Measurements from ENCODE around the gene CDKN3. TPM values are rescaled to one million over a fixed set of nuclear protein-coding genes. Genes with fewer than 3 reads are reported as not detected.
"Not testable (repeated sequence)": the region's sequence is repeated elsewhere in the genome, so short reads cannot be mapped to it uniquely, and the experiment has no call there.

The CDKN3 gene
- total RNA-seq, 1 experiment from 2014 or later, result 296 TPM

DNA sequence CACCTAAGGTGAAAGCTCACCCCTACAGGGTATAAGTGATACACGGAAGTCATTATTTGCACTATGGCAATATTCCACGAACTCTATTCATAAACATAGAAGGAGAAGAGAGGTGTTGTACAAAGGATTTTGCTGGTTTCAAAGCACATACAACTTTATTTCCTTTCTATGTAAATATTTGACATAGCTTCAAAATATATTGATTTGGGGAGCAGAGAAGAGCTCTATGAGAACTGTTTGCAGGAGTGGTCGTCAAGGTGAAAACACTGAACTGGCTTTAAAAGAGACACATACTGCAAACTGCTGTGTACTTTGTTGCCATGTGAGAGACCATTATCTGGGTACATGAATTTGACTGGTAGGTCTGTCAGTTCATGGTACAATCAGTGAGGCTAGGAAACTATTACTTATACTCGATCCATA is 27.7 kb downstream of the CDKN3 start:
- DNase-seq (ENCODE audit: low read depth), result no peak

DNA sequence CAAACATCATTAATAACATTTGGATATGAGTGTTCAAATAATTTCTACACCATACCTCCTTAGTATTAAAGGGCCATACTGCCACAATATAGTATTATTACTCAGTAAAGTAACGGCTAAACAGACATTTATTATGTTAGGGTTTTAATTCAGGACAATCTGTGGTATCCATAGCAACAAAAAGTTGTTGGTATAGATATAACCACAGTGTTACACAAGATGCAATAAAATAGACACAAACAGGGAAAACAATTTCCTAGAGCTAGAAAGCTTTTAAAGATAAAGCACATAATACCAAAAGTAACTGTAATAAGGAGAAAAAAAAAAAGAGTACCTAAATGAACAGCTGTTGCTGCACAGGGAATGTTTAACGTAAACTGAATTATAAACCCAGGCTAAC is 28.3 kb downstream of the CDKN3 start:
- DNase-seq (ENCODE audit: low read depth), result no peak

DNA sequence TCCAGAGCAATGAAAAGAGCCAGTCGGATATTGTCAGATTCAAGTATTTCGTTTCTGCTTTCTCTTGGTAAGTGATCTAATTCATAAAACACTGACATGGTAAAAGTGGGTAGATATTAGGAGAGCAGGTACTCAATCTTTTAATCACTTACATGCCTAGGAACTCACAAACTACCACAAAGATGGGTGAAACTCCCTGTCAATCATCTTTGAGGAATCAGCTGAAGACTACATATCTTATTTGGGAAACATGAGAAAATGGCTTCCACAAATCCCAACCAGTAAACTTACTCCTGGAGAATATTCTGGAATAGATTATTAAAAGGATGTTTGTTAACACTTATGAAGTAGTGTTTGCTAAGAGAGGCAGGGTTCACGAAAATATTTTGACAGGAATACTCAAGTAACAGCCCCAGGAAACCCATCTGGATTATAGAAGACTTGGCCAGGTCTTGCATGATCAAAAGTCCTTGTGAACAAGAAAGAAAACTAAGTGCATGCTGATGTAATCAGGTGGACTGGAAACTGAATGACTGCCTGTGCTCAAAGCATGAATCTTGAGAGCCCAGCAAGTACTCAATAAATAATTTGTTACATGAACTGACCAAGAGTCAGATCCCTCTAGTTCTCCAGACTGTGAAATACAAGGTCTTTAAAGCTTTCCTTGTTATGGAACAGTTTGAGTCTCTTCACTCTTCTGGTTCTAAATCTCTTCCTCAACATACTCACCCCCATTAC is 28.9 kb downstream of the CDKN3 start:
- no peak for DNase-seq (ENCODE audit: low read depth)

DNA sequence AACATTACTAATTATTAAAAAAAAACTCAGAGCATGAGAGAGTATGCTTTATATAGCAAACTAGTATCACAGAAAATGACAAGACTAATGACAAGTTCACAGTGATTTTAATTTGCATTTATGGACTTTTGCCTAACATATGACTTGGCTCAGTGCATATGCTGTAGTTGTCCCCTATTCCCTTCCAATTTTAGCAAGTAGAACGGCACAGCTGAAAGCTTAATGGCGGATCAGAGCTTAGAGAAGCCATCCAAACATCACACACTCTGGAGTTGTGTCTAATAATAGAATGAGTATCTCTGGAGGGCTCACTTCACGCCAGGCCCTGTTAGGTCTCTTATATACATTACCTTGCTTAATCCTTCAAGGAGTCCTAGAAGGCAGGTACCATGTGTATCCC is 31.1 kb downstream of the CDKN3 start:
- DNase-seq (ENCODE audit: low read depth), result no peak

DNA sequence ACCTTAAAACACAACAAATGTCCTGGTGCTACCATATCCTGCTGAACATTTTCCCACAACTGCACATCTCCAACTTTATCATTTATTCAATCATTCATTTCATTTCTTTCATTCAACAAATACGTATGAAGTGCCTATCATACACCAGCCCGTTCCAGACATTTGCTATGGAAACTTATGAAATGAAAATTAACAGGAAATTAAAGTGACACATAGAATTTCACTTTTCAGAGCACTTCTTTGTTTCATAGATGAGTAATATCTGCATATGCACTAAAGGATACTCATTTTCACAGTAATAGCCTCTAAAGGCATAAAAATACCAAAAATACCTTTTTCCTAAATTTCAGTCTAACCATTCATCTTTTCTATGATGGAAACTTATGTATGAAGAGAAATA is 31.7 kb downstream of the CDKN3 start:
- no peak for DNase-seq (ENCODE audit: low read depth)

DNA sequence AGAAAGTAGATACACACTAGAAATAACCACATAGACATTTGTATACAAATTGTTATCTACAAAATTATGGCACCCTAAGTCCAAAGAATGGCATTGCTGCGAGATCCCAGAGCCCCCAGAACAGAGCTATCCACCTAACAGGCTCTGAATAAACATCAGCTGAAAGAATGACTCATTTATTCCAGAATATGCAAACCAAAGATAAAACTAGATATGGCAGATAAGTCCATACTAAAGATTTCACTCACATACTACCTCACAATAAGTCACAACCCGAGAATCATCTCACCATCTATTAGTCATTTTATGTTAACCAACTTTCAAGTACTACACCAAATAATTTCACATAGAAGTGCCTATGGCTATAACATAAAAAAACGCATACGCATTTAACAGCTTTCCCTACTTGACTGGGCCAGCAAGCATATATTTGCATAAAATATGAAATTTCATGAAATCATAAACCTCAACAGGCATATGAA is 38.7 kb downstream of the CDKN3 start:
- DNase-seq (ENCODE audit: low read depth), result peak; percentile 65

DNA sequence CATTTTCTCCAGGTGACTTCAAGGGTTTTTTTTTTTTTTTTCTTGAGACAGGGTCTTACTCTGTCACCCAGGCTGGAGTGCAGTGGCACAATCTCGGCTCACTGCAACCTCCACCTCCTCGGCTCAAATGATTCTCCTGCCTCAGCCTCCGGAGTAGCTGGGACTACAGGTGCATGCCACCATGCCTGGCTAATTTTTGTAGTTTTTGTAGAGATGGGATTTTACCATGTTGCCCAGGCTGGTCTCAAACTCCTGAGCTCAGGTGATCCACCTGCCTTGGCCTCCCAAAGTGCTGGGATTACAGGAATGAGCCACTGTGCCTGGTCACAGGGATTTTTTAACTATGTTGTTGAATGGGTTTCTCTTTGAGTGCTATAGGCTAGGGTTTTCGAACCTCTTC is 41.1 kb downstream of the CDKN3 start:
- not testable (repeated sequence) for DNase-seq (ENCODE audit: low read depth)

DNA sequence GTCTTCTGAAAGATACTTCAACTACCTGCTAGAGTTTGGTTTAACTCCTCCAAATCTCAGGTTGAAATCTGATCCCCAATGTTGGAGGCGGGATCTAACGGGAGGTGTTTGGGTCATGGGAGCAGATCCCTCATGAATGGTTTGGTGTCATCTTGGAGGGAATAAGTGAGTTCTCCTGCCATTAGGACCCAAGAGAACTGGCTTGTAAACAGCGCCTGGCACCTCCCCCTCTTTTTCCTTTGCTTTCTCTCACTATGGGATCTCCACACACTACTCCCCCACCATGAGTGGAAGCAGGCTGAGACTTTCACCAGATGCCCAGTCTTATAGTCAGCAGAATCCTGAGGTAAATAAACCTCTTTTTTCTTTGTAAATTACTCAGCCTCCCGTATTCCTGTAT is 41.9 kb downstream of the CDKN3 start:
- no peak for DNase-seq (ENCODE audit: low read depth)

DNA sequence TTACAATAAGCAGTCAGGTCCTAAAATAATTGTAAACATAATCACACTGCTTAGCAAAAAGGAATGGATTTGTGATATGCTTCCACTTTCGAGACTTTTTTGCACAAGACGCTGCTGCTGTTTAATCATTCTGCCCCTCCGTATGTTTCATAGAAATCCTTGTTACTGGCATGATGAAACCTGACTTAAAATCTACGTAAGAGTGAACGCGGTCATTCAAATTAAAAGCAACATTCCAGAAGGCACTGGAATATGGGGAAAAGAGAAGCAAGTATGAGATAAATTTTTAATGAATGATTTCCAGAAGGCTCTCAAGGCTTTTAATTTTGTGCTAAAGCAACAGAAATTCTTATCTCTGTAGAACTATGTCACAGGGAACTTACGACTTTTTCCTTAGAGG is 43.2 kb downstream of the CDKN3 start:
- DNase-seq (ENCODE audit: low read depth), result no peak

DNA sequence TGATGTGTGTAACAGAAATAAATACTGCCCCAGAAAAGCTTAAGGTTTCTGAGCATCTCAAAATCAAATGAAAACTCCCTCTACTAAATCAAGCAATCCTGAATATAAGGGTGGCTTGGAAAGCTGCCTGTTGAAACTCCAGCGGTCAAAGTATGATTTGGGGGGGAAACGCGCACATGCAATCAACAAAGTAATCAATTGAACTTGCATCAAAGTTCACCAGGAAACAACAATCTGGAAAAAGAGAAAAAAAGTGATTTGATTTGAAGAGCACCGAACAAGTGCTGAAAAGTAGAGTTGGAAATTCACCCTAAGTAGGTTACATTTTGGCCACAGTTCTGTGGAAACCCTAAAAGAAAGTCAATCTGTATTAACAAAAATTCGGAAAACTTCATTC is 43.7 kb downstream of the CDKN3 start:
- DNase-seq (ENCODE audit: low read depth), result no peak

DNA sequence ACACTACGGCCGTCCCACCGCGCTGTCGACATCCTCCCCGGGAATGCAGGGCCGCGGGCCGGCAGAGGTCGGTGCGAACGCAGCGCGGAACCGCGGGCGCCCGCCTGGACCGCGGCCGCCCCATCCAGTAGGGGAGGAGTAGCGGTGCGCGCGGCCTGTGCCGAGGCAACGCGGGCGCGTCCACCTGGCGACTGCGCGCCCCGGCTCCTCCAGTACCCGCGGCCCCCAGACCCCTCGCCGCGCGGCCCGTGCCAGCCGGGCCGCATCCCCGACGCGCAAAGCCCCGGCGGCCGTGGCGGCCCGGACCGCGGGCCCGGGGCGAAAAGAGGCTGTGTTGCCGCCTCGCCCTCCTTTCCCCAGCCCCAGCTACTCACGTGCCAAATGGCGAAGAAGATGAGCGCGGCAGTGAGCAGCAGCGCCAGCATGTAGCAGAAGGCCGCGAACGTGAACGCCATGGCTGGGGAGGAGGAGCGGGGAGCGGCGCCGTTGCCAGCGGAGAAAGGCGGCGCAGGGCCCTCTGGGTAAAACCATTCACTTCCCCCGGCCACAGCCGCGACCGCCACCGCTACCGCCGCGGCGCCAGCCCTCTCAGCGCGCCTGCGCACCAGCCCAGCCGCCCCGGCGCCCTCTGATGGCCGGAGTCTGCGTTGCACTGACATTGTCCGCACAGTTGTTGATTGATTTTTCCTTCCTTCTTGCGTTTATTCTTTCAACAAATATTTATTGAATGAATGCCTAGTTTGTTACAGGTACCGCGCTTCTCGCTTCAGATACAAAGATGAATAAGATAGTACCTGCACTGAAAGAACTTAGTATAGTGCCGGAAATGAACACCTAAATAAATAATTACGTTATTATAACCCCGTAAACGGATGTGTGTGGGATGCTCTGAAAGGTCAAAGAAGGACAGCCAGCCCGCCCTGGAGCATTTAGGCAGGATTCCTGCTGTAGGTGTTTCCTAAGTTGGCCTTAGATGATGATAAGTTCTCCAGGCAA is 44.4 kb downstream of the CDKN3 start, which contains the start of gene CNIH1:
Gene CNIH1 (minus strand): TSS at position 502 of the 996 bp plus-strand sequence. CDS start 47 bp downstream, at position 455.
- peak; percentile 88 for DNase-seq (ENCODE audit: low read depth)

DNA sequence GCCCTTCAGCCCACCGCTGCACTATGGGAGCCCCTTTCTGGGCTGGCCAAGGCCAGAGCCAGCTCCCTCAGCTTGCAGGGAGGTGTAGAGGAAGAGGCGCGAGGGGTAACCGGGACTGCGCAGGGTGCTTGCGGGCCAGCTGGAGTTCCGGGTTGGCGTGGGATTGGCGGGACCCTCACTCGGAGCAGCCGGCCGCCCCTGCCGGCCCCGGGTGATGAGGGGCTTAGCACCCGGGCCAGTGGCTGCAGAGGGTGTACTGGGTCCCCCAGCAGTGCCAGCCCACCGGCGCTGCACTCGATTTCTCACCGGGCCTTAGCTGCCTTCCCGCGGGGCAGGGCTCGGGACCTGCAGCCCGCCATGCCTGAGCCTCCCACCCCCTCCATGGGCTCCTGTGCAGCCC is 46.2 kb downstream of the CDKN3 start:
- not testable (repeated sequence) for DNase-seq (ENCODE audit: low read depth)

DNA sequence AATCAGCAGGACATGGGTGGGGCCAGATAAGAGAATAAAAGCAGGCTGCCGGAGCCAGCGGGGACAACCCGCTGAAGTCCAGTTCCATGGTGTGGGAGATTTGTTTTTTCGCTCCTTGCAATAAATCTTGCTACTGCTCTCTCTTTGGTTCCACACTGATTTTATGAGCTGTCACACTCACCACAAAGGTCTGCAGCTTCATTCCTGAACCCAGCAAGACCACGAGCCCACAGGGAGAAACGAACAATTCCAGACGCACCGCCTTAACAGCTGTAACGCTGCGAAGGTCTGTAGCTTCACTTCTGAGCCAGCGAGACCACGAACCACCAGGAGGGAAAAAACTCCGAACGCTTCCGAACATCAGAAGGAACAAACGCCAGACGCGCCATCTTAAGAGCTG is 47.2 kb downstream of the CDKN3 start:
- DNase-seq (ENCODE audit: low read depth), result no peak

DNA sequence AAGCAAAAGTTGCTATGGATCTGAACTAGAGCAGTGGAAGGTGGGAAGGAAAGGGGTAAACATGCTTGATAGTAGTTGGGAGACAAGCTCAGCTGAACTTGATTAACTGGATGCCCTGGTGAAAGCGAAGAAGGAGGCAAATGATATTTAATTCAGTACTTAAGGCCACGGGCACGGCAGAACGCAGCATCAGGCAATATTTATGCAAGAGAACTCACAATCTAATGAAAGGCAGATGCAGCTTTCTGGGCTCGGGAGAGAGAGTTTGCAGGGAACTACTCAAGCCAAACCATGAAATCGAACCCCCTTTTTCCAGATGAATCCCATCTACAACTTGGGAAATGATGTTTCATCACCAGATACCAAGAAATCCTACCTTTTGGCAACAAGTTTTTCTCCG is 47.9 kb downstream of the CDKN3 start:
- no peak for DNase-seq (ENCODE audit: low read depth)

DNA sequence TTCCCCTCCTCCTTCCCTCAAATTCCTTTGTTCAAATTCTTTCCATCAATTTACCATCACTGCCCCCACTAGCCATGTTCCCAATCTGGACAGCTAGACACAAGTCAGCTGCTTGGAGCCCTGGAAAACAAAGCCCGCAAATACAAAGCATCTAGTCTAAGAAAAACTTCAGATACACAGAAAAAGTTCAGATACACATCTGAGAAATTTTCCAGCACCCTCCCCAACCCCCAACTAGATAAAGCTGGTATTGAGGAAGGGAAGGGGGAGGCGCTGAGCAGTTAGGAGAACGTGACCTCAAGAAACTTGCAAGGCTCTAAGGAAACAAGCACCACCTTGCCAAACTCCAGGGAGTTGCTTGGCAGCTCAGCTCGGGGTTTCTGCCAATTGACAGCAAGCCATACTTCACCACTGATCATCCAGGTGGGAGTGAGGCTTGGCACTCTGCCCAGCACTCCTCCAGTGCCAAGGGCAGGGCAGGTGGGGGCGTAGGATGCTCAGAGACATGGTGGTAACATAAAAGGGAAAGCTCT is 49.4 kb downstream of the CDKN3 start:
- no peak for DNase-seq (ENCODE audit: low read depth)

DNA sequence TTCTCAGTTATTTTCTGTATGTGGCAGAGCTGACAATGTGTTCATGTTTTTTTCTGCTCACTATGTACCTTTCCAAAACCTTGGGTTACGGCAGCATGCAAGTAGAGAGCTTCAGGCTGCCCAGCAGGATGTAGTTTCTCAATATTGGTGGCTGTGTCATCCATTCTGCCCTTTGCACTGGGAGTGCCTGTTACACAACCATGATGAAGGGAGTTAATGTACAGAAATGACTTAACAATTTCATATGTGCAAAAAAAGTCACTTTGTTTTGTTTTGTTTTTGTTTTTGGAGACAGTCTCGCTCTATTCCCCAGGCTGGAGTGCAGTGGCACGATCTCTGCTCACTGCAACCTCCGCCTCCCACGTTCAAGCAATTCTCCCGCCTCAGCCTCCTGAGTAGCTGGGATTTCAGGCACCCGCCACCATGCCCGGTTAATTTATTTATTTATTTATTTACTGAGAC is 50.5 kb downstream of the CDKN3 start:
- no peak for DNase-seq (ENCODE audit: low read depth)

DNA sequence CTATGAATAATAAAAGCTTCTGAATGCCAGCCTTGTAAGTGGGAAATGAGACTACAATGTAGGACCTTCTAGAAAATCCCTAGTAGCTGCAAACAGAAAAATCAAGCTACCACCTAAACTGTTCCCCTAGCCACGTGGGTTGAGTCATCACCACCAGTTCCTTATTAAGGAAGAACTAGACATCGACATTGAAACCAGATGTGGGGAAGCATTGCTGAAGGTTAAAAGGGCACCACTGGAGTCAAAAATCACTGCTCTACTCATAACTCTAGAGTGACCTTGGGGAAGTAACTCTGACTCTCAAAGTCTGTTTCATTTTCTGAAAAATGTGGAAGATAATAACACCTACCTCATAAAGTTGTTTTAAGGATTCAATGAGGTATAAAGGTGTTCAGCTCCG is 53.7 kb downstream of the CDKN3 start:
- DNase-seq (ENCODE audit: low read depth), result peak; percentile 81

DNA sequence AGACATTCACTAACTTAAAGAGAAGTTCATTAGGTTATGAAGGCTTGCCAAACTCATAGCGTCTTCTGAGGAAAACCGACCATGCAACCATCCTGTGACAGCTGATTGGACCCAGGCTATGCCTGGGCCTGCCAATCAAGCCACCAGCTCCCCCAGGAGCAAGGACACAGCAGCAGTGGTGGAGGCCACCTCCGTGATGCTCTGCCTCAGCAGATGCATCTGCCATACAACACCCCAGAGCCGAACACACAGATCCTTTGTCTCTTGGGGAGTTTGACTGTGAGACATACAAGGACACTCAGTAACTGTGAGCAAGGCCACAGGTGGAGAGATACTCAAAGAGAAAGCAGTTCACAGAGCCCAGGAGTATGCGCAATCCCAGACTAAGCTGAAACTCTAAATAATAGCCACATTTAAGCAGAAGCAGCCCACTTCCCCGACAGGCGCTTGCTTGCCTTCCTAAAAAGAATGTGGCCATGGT is 54.4 kb downstream of the CDKN3 start:
- DNase-seq (ENCODE audit: low read depth), result no peak

DNA sequence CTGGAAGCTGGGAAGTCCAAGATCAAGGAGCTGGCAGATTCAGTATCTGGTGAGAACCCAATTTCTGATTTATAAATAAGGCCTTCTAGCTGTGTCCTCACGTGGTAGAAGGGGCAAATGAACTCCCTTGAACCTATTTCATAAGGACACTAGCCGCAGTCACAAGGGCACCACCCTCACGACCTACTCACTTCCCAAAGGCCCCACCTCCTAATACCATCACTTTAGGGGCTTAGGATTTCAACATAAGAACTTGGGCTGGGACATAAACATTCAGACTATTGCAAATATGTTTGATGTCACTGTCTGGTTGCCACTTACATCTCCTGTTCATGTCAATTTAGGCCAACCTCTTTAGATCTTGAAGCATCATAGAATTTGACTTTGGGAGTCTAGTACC is 55.2 kb downstream of the CDKN3 start:
- no peak for DNase-seq (ENCODE audit: low read depth)

DNA sequence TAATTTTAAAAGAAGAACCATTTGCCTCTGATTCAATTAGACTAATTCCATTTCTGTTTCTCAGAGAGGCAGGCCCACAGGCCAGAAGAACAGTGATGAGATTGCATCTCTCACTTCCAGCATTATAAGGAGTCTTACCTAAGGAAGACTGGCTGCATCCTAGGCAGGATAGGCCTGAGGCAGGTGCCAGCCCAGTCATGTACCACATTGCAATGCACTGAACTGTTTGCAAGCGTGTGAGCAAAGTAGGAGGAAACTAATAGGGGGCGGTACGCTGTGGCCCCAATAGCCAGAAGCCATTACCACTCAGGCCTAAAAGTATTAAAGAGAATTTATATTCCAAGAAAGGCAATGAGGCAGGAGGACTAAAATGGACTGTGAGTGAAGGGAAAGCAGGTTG is 56.4 kb downstream of the CDKN3 start:
- no peak for DNase-seq (ENCODE audit: low read depth)

DNA sequence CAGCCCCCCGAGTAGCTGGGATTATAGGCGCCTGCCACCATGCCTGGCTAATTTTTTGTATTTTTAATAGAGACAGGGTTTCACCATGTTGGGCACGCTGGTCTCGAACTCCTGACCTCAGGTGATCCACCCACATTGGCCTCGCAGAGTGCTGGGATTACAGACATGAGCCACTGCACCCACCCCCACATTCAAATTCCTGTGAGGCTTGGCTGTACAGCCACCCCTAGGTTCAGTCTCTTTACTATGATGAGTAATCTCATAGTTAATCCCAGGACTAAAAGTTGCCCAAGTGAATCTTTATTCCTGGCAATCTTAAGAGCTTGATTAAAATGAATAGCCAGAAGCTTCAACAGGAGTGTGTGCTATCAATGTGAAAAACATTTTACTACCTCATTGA is 57.2 kb downstream of the CDKN3 start:
- DNase-seq (ENCODE audit: low read depth), result not testable (repeated sequence)

DNA sequence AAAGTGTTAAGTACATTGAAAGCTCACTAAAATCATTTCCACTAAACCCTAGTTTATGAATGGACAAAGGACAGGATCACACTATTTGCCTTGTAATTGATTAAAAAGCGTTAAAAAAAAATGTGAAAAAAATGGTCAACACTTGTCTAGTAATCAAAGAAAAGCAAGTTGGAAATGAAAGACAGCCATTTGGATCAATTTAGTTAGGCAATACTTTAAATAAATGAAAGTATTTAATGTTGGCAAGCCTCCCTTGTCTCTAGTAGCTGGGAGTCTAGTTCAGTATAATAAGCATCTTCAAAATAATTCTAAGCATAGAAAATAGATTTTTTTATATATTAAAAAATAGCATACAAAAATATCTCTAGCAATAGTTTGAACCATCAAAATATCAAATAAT is 58.6 kb downstream of the CDKN3 start:
- DNase-seq (ENCODE audit: low read depth), result no peak
